Fibroblast of skin of right biceps (primary cell): ENCODE data around the gene EDAR.

ENCODE experiments used
- DNase-seq: peaks from one replicate; pipeline ENCODE4 v3.0.0-alpha.2; 2013

EDAR gene

DNA sequence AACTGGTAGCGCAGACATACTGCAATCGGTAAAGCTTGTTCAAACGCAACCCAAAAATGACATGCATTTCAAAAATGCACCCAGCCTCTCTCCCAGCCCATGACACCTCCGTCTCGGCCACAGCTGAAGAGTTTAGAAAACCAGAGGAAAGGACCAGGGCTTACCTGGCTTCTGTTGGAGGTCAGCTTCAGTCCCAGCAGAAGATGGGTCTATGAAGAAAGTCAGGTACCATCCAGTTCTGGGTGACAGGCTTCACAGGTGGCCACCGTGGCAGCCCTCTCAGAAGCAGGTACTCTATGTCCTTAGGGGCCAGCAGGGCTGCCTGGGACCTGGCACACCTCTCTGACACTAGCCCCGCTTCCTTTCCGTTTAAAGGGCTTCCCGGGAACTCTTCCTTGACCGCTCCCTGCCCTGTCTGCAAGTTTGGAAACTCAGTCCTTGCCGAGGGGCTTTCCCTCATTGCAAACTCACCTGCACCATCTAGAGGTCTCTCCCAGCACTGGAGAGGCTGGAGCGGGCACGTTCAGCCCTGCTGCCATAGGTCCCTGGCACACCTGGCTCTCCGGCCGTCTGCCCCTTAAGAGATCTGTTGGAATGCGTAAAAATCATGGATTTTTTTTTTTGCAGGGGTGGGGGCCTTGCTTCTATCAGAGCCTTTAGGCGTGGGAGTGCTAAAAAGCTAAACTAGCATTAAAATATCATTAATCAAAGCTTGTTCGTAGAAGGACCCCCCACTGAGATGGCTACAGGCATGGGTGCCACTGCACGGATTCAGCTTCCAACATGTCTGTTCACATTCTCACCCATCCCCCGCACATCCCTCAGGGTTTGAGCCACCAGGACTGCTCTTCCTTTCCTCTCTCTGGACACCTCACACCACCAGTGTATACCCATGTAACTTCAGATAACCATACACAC lies at the start of gene EDAR:
Gene EDAR (minus strand): TSS at position 425 of the 918 bp plus-strand sequence. CDS start 58,206 bp downstream, outside the sequence.
- DNase-seq = peak; percentile 14

- no peak for DNase-seq
Observed at GRCh38 chr2:109033171-109033570, 44.2 kb upstream of the EDAR start.

GRCh38 chr2:109032229-109032820 lies 43.3 kb upstream of the EDAR start:
- DNase-seq = no peak

- peak; percentile 46 for DNase-seq
Observed at GRCh38 chr2:109031476-109032228, 42.6 kb upstream of the EDAR start.

GRCh38 chr2:109030870-109031475 lies 42.0 kb upstream of the EDAR start:
- DNase-seq = no peak

- no peak for DNase-seq
Observed at GRCh38 chr2:109029490-109030201, 40.6 kb upstream of the EDAR start.

GRCh38 chr2:109028738-109029489 lies 39.9 kb upstream of the EDAR start:
- no peak for DNase-seq

DNA sequence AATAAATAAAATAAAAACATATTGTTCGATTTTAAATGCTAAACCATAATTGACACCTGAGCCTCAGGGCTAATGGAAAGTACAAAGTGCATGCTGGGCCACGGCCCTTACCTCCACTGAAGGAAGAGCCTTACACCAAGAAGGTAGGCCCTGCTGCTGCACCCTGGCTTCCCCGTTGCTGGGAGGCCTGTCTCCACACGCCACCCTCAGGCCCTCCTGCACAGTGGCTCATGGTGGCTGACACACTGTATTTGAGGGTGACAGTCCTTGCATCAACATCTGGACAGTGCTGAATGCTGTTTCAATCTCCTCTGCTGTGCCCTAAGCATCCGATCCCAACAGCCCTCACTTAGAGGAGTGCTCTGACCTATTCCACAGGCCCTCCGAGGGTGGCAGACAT lies 39.3 kb upstream of the EDAR start:
- DNase-seq = no peak

GRCh38 chr2:109027702-109028101 lies 38.7 kb upstream of the EDAR start:
- DNase-seq = no peak

GRCh38 chr2:109024477-109024876 lies 35.5 kb upstream of the EDAR start:
- DNase-seq = no peak

DNA sequence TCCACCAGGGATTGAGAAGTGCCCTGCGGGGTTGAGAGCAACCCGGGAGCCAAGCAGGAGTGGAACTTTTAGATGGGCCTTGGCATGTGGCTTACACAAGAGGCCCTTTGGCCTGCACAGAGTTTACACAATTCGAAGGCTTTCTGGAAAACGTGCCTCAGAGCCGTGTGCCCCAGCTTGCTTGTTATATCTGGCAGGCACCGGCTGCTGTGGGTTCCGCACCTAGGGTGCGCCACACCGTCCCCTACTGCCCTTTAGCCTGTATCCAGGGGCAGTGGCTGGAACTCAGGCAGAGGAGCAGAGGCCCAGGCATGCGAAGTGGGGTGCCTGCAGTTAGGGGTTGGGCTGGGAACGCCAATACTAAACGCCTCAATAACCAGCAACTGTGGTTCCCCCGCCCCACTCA lies 32.9 kb upstream of the EDAR start:
- no peak for DNase-seq

DNA sequence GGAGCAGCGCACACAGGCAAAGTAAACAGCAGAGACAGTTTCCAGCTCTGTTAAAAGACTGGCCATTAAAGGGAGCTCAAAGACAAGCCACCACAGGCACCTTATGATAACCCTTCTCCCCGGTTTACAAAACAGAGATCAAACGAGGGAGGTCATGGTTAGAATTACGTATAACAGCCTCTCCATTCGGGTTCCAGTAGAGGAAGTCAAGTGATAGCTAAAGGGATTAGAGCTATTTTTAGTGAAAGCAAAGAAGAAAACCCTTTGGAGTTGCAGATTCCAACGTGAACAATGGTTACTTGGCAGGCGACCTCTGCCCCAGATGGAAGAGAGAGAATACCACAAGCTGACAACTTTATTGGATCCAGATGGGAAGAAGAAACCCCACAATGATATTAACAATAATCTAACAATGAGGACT lies 31.2 kb upstream of the EDAR start:
- peak; percentile 64 for DNase-seq

- no peak for DNase-seq
Observed at GRCh38 chr2:109018452-109018851, 29.4 kb upstream of the EDAR start.

DNA sequence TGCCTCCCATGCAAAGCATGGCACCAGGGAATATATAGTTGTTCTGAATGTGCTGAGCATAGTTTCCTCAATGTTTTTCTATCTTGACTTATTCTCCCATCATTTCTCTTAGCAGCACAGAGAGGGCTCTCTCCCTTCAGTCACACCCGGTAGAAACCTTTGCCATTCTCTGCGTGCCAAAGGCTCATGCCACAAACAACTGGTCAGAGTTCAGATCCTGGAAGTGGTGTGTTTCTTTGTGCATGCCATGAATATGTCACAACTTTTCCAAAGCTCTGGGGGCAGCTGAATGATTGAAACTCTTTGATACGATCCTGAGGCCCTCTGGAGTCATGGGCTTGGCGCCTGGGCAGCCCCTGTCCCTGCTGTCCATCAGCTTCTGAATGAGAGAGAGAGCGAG lies 28.0 kb upstream of the EDAR start:
- DNase-seq = no peak

DNA sequence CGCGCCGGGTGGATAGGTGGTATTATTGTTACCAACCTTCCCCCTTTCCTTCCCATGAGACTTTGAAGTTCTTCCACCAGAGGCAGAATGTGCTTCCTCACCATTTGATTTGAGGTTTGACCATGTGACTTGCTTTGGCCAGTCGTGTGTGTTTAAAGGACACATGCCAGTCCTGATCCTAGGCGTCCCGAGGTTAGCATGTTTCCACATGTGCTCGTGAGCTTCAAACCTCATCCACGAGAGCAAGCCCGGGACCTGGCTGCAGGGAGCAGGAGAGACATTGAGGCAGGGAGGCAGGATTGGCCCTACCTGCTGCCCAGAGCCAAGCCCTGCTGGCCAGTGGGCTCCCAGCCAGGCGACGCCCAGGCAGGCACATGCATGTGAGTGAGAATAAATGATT lies 27.4 kb upstream of the EDAR start:
- DNase-seq = no peak

DNA sequence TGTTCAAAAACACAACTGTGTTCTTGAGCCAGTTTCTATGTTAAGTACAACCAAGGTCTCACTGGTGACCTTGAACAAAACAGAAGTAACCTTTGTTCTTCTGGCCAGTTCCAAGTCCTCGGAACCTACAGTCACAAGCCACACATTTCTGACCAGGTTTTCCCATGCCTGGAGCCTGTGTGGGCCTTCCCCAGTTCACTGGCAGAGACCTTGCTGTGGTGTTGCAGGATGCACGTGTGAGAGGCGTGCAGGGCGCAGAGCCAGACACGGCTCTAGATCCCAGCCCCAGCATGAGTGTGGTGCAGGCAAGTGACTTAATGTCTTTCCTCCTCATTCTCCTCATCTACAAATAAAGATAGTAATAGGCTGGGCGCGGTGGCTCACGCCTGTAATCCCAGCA lies 25.5 kb upstream of the EDAR start:
- no peak for DNase-seq

DNA sequence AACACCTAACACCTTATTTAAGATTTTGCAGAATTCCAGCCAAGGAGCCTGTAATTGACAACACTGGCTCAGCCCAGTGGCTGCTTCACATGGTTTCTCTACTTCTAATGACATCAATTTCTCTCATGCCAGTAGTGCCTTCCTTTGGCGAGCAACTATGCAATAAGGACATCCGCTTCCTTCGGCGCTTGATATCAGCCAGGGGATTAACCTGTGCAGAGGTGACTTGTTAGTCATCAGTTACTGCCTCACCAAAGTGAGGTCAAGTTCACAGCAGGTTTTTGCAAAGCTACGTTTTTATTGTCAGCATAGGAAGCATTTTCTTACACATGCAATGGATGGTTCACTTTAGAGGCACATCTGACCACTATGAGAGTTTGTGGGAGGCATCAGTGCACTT lies 24.0 kb upstream of the EDAR start:
- no peak for DNase-seq

GRCh38 chr2:109009920-109010610 lies 21.0 kb upstream of the EDAR start:
- DNase-seq = peak; percentile 50

DNA sequence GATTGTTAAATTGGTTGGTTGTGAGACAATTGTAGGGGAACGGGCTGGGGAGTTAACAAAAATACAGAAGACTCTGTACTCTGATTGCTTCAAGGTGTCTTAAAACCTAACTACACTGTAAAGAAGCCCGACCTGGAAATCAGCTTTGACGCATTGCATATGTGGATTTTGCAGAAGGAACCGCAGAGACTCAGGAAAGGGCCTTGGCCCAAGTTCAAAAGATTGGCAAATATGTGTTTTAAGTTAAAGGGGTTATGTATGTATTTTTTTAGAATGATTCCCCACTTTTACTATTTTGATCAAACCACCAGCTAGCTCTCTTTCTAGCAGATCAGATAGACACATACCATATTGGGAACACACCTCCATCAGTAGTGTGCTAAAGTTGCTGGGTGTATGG lies 18.0 kb upstream of the EDAR start:
- DNase-seq = no peak

DNA sequence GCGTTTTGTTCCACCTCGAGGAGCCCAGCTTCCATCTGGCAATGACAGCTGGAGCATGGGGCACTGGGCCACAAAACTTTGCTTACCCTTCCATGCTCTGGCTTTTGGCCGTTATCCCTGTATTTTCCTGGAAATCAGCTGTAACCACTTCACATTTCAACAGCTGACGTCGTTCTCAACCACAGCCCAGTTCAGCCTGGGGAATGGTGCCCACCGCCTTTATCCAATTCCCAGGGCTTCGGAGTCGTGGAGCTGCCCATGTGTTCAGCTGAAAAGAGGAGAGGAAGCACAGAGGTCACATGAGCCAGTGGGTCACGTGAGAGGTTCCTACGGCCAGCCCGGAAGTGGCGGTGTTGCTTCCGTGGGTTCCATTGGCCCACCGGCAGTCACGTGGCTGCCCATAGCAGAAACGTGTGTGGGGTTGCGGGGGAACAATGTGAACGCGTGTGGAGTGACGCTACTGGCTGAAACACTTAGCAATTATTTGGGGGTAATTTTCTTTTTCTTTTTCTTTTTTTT lies 16.7 kb upstream of the EDAR start:
- no peak for DNase-seq

DNA sequence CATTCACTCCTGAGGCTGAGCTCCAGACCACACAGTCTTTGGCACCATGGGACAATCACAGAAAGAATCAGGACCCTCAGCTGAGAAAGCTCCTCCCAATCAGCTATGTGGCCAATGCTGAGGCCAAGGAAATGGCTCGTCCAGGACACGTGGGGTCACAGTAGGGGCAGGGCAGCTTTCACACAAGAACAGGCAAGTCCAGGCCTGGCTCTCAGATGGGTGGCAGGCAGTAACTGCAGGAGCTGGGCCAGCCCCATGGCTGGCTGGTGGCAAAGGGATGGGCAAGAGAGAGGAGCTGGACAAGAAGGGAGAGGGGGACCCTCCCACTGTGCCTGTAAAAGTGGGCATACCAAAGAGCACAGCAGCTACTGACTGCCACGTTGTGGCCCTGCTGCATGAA lies 12.2 kb upstream of the EDAR start:
- no peak for DNase-seq
